GM21717 (cell line): ENCODE data around the gene GFI1B.
"Not testable (repeated sequence)": the region's sequence is repeated elsewhere in the genome, so short reads cannot be mapped to it uniquely, and the experiment has no call there.

Experiments
- ATAC-seq: cut with Tn5 transposase; IDR thresholded peaks from one replicate; pipeline ENCODE4 v1.9.1; 2021; ENCODE audit warnings: mild to moderate bottlenecking, moderate library complexity; ENCODE audit not compliant: unreplicated experiment

The GFI1B gene

GRCh38 chr9:132967908-132968307 is 10.6 kb upstream of the GFI1B start:
- not testable (repeated sequence) for ATAC-seq

GRCh38 chr9:132969783-132970182 is 8.7 kb upstream of the GFI1B start:
- no peak for ATAC-seq

GRCh38 chr9:132970324-132971062 is 8.0 kb upstream of the GFI1B start:
- no peak for ATAC-seq

- ATAC-seq: no peak
These were observed 5.3 kb upstream of the GFI1B start for GRCh38 chr9:132973166-132973565.

GRCh38 chr9:132973713-132974112 is 4.8 kb upstream of the GFI1B start:
- ATAC-seq: no peak

GRCh38 chr9:132975961-132976360 is 2.5 kb upstream of the GFI1B start:
- no peak for ATAC-seq

GRCh38 chr9:132976571-132976970 is 1.9 kb upstream of the GFI1B start:
- no peak for ATAC-seq

GRCh38 chr9:132978112-132978450 is 413 bp upstream of the GFI1B start:
- no peak for ATAC-seq

GRCh38 chr9:132980157-132980556 is 1.7 kb downstream of the GFI1B start:
- no peak for ATAC-seq

- ATAC-seq: no peak
These were observed 4.0 kb downstream of the GFI1B start for GRCh38 chr9:132982458-132982857.

GRCh38 chr9:132983491-132984201 is 5.2 kb downstream of the GFI1B start:
- no peak for ATAC-seq

GRCh38 chr9:132984202-132985070 is 5.9 kb downstream of the GFI1B start:
- ATAC-seq: no peak

- no peak for ATAC-seq
These were observed 6.5 kb downstream of the GFI1B start for GRCh38 chr9:132985071-132985350.

GRCh38 chr9:132985489-132985888 is 7.0 kb downstream of the GFI1B start:
- no peak for ATAC-seq

- no peak for ATAC-seq
These were observed 7.6 kb downstream of the GFI1B start for GRCh38 chr9:132986114-132986513.

- ATAC-seq: no peak
These were observed 8.4 kb downstream of the GFI1B start for GRCh38 chr9:132986640-132987620.

- no peak for ATAC-seq
These were observed 9.9 kb downstream of the GFI1B start for GRCh38 chr9:132988244-132989013.

GRCh38 chr9:132989014-132989310 is 10.5 kb downstream of the GFI1B start:
- ATAC-seq: no peak

- ATAC-seq: no peak
These were observed 11.0 kb downstream of the GFI1B start for GRCh38 chr9:132989414-132989996.
